Measurements from ENCODE around the gene SLC16A7.
"Not testable (repeated sequence)": the region's sequence is repeated elsewhere in the genome, so short reads cannot be mapped to it uniquely, and the experiment has no call there.

SLC16A7 gene

GRCh38 chr12:59595565-59595882 is 305 bp upstream of the SLC16A7 start:
- DNase-seq (ENCODE audit: low spot score in 2 of 2): no peak
- H3K27ac Mint-ChIP-seq (ENCODE audit: low read depth): peak overlapping the region; percentile 99
- no peak for ATAC-seq (replicated peaks; ENCODE audit: extremely low read depth, poor library complexity, severe bottlenecking)
- no peaks in the 10 kb centered on the region for H3K27me3 Mint-ChIP-seq
- H3K9me3 Mint-ChIP-seq: no peaks in the 10 kb centered on the region
- peak overlapping the region; percentile 89 for H3K4me3 Mint-ChIP-seq
- H3K4me1 Mint-ChIP-seq: peaks cover 52% of the 10 kb centered on the region
- H3K36me3 Mint-ChIP-seq (ENCODE audit: insufficient read depth): peaks cover 31% of the 10 kb centered on the region

DNA sequence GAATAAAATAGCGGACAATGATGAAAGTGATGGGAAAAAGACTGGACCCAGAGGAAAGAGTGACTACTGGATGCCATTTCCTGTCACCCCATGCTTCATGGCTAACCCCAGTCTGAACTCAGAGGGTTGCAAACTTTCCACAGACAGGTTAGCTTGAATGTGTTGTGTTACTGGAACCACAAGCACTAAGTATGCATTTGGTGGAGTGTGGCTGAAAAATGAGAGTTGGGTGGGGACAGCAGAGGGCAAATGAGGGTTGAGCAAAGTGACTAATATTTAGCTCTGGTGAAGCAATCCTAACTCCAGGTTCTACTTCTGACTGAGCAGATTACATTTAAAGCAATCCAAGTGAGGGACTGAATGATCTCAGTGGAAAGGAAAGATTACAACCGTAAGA is 1.6 kb downstream of the SLC16A7 start:
- ATAC-seq (replicated peaks; ENCODE audit: extremely low read depth, poor library complexity, severe bottlenecking): peak; percentile 59
- Mint-ChIP-seq H3K36me3 (ENCODE audit: insufficient read depth) (peaks cover 33% of the 10 kb centered on the region), H3K4me1 (peaks cover 65% of the 10 kb centered on the region), H3K27me3 (no peaks in the 10 kb centered on the region), H3K27ac (ENCODE audit: low read depth) (peak overlapping the region; percentile 99), H3K9me3 (no peaks in the 10 kb centered on the region), H3K4me3 (peak overlapping the region; percentile 89)
- DNase-seq (ENCODE audit: low spot score in 2 of 2): peak; percentile 26 to 63

DNA sequence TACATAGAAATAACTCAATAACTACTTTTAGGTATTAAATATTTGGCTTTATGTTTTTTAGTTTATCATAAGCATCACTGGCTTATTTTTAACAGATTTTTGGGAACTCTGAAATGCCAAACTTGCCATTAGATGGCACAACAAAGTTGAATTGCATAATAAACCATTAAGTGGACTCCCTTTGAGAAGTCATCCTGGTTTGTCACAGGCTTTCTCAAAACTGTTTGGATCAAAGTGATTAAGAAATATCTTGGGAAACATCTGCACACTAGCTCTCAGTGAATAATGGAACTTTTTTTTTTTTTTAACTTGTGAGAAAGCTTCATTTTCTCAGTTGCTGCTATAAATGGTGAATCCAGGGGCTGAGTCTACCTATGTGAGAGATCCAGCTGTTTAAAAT is 4.3 kb downstream of the SLC16A7 start:
- Mint-ChIP-seq H3K27me3 (no peaks in the 10 kb centered on the region), H3K9me3 (no peaks in the 10 kb centered on the region), H3K4me1 (peaks cover 79% of the 10 kb centered on the region), H3K4me3 (no peak overlapping the region), H3K36me3 (ENCODE audit: insufficient read depth) (peaks cover 38% of the 10 kb centered on the region), H3K27ac (ENCODE audit: low read depth) (no peak overlapping the region)
- no peak for ATAC-seq (replicated peaks; ENCODE audit: extremely low read depth, poor library complexity, severe bottlenecking)
- no peak for DNase-seq (ENCODE audit: low spot score in 2 of 2)

- ATAC-seq (replicated peaks; ENCODE audit: extremely low read depth, poor library complexity, severe bottlenecking) (no peak), DNase-seq (ENCODE audit: low spot score in 2 of 2) (no peak)
- Mint-ChIP-seq H3K36me3 (ENCODE audit: insufficient read depth) (peaks cover 20% of the 10 kb centered on the region), H3K4me1 (peaks cover 73% of the 10 kb centered on the region), H3K9me3 (no peaks in the 10 kb centered on the region), H3K4me3 (no peak overlapping the region), H3K27ac (ENCODE audit: low read depth) (no peak overlapping the region), H3K27me3 (no peaks in the 10 kb centered on the region)
These were observed 7.9 kb downstream of the SLC16A7 start for GRCh38 chr12:59603754-59604153.

DNA sequence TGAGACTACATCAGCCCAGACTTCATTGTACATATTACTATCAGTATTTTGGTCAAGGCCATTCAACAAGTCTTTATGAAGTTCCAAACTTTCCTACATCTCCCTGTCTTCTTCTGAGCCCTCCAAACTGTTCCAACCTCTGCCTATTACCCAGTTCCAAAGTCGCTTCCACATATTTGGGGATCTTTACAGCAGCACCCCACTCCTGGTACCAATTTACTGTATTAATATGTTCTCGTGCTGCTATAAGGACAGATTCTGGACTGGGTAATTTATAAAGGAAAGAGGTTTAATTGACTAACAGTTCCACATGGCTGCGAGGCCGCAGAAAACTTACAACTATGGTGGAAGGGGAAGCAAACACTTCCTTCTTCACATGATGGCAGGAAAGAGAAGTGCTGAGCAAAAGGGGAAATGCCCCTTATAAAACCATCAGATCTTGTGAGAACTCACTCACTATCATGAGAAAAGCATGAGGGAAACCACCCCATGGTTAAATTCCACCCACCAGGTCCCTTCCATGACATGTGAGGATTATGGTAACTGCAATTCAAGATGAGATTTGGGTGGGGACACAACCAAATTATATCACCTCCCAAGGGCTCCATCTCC is 17.1 kb downstream of the SLC16A7 start:
- H3K27me3 Mint-ChIP-seq; H3K27ac Mint-ChIP-seq (ENCODE audit: low read depth); ATAC-seq (replicated peaks; ENCODE audit: extremely low read depth, poor library complexity, severe bottlenecking); H3K9me3 Mint-ChIP-seq; H3K4me3 Mint-ChIP-seq; H3K36me3 Mint-ChIP-seq (ENCODE audit: insufficient read depth); DNase-seq (ENCODE audit: low spot score in 2 of 2): not testable (repeated sequence)
- H3K4me1 Mint-ChIP-seq: peaks cover 13% of the 10 kb centered on the region

DNA sequence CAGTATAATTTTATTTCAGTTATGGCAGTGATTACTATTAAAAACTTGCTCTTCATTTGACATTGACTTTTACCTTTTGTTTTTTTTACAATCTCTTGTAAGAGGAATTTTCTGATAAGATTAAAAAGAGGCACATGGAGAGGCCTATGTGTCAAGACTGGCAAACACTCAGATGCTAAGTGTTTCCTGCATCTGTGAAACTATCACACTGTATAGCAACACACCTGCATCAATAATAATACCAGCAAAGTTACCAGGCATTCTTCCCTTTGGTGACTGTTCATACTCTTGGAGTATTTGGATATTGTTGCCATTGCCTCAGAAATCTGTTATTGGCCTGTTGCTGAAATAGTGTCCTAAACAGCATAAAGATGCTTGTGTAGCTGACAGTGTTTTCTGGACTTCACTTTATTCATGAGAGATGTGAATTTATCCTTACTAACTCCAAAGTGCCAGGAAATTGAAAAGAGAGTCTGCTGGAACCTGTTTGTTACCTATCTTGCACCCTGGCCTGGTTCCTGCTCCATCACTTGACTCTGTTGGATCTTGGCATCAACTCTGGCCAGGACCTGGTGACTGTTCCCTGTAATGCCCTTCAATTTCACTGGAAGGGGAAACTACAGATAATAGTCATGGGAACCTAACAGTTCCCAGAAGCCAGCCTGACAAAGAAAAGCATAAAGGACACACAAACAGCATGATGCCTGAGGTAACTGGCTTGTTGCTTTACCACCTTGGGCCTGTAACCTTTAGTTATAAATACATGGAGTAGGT is 19.8 kb downstream of the SLC16A7 start:
- Mint-ChIP-seq H3K27ac (ENCODE audit: low read depth) (no peak overlapping the region), H3K27me3 (no peaks in the 10 kb centered on the region), H3K4me3 (no peak overlapping the region), H3K4me1 (peaks cover 30% of the 10 kb centered on the region), H3K36me3 (ENCODE audit: insufficient read depth) (peaks cover 2% of the 10 kb centered on the region), H3K9me3 (peaks cover 5% of the 10 kb centered on the region)
- DNase-seq (ENCODE audit: low spot score in 2 of 2) (no peak), ATAC-seq (replicated peaks; ENCODE audit: extremely low read depth, poor library complexity, severe bottlenecking) (no peak)

DNA sequence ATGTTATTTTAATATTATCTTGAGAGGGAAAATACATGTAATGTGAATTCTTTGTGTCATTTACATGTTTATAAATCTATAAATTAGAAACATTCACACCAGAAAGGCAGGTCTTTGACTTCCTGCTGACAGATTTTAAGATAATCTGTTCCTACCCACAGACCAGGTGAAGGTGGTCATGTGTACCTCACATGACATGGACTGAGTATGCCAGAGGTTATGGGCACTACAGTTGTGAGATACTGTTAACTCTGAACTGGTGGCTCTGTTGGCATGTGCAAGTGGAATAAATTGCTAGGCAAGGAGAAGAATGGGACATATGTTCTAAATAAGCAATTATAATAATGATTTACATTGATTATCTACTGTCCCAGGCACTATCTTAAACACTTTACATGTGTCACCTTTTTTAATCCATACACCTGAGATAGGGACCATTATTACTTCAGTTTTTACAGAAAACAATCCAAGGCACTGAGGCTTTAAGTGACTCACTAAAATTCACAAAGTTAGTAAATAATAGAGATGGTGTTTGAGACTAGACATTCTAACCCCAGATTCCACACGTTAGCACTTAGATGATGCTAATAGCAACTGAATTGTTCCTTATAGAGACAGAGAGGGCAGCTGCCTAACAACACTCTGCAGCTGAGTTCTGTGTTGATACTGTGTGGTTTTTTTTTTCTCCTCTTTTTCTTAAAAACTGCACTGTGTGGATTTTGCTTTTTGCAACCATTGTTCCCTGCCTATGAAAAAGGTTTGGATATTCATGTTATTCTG is 23.8 kb downstream of the SLC16A7 start:
- DNase-seq (ENCODE audit: low spot score in 2 of 2): no peak
- H3K27ac Mint-ChIP-seq (ENCODE audit: low read depth): peak overlapping the region; percentile 1
- peak; percentile 28 for ATAC-seq (replicated peaks; ENCODE audit: extremely low read depth, poor library complexity, severe bottlenecking)
- H3K9me3 Mint-ChIP-seq: no peaks in the 10 kb centered on the region
- peaks cover 50% of the 10 kb centered on the region for H3K4me1 Mint-ChIP-seq
- peaks cover 5% of the 10 kb centered on the region for H3K36me3 Mint-ChIP-seq (ENCODE audit: insufficient read depth)
- H3K27me3 Mint-ChIP-seq: no peaks in the 10 kb centered on the region
- no peak overlapping the region for H3K4me3 Mint-ChIP-seq

DNA sequence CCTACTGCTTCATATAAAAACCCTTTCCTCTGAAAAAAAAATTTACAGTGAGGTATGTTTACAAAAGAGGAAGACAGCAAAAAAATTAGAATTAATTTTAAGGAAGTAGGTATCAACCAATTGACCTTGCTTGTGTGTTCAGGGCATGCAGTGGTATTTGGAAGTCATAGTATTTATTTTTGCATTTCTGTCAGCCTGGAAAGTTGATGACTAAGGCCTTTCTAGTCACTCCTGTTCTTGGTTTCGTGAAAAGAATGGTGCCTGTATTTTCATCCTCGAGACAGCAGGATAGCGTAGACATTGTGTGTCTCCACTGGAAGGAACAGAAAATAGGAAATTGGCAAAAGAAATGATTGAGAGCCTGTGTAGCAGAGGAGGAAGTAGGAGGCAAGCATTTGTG is 24.5 kb downstream of the SLC16A7 start:
- Mint-ChIP-seq H3K27ac (ENCODE audit: low read depth) (peak overlapping the region; percentile 1), H3K9me3 (no peaks in the 10 kb centered on the region), H3K4me3 (no peak overlapping the region), H3K36me3 (ENCODE audit: insufficient read depth) (peaks cover 5% of the 10 kb centered on the region), H3K27me3 (no peaks in the 10 kb centered on the region), H3K4me1 (peaks cover 53% of the 10 kb centered on the region)
- no peak for DNase-seq (ENCODE audit: low spot score in 2 of 2)
- no peak for ATAC-seq (replicated peaks; ENCODE audit: extremely low read depth, poor library complexity, severe bottlenecking)

DNA sequence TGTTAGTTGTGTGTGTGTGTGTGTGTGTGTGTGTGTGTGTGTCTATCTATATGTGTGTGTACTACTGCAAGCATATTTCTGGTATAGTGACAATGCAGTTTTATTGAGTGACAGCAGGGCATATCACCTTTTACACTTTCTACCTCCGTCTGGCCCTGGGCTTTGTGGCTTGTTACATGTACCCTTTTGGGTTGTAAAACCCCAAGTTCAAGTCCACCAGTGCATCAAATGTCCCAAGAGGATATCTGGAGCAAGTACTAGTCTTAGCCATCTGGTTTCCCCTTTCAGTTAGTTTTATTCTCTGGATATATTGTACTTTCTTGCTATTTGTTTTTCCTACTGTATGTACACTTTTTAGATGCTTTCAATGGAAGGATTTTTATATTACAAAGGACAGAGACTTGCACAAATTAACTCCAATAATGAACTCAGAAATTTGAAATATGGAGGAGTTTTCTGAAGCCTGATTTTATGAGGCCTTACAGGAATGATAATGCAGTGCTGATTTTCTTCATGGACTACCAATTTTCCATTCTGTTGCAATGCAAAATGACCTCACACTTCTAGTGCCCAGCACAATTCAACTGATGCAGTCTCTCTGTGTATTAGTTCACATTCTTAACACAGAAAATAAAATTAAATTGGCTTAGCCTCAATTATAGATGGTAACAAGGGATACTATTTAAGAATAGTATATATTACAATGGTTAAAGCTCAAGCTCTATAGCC is 29.1 kb downstream of the SLC16A7 start:
- H3K4me3 Mint-ChIP-seq: no peak overlapping the region
- no peak overlapping the region for H3K27ac Mint-ChIP-seq (ENCODE audit: low read depth)
- peaks cover 3% of the 10 kb centered on the region for H3K36me3 Mint-ChIP-seq (ENCODE audit: insufficient read depth)

DNA sequence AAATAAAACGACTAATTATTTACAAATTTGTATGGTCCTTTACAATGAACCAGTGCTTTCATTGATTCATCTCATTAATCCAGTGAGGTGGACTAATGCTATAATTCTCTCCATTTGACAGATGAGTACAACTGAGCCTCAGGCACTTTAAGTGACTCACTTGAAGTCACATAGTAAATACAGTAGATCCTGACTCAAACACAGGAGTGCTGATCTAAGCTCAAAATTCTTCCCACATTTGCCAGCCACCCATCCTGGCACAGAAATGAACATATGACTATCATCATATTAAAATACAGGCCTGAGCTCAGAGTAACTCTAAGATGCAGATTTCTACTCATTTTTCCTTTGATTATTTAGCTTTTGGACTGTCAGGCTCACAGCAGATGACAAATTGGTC is 30.6 kb downstream of the SLC16A7 start:
- Mint-ChIP-seq H3K27ac (ENCODE audit: low read depth) (no peak overlapping the region), H3K4me3 (no peak overlapping the region), H3K4me1 (peaks cover 52% of the 10 kb centered on the region), H3K9me3 (no peaks in the 10 kb centered on the region), H3K36me3 (ENCODE audit: insufficient read depth) (peaks cover 3% of the 10 kb centered on the region), H3K27me3 (no peaks in the 10 kb centered on the region)
- ATAC-seq (replicated peaks; ENCODE audit: extremely low read depth, poor library complexity, severe bottlenecking) (no peak), DNase-seq (ENCODE audit: low spot score in 2 of 2) (no peak)

More for the DNA sequence above, 29.1 kb downstream of the SLC16A7 start:
- no peak for ATAC-seq (replicated peaks; ENCODE audit: extremely low read depth, poor library complexity, severe bottlenecking)
- Mint-ChIP-seq H3K27me3 (no peaks in the 10 kb centered on the region), H3K4me1 (peaks cover 59% of the 10 kb centered on the region), H3K9me3 (no peaks in the 10 kb centered on the region)
- DNase-seq (ENCODE audit: low spot score in 2 of 2): no peak

DNA sequence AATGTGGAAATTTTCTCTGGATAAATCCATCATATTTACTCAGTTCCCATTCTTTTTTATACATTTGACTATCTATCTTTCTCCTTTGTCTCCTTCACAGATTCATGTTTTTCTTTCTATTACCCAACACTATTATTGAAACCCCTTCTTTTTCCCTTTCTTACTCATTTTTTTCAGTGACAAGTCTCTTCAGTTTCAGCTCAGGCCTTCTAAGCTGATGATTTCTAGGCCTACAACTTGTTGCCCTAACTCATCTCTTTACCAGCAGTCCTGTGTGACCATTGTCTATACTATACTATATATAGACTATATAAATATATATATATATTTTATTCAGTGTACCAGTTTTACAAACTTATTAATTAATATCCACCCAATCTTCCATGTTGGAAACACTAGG is 31.8 kb downstream of the SLC16A7 start:
- H3K4me1 Mint-ChIP-seq: peaks cover 61% of the 10 kb centered on the region
- H3K9me3 Mint-ChIP-seq: no peaks in the 10 kb centered on the region
- no peak overlapping the region for H3K27ac Mint-ChIP-seq (ENCODE audit: low read depth)
- no peak for DNase-seq (ENCODE audit: low spot score in 2 of 2)
- no peak for ATAC-seq (replicated peaks; ENCODE audit: extremely low read depth, poor library complexity, severe bottlenecking)
- no peaks in the 10 kb centered on the region for H3K27me3 Mint-ChIP-seq
- H3K36me3 Mint-ChIP-seq (ENCODE audit: insufficient read depth): peaks cover 3% of the 10 kb centered on the region
- no peak overlapping the region for H3K4me3 Mint-ChIP-seq

GRCh38 chr12:59629890-59630289 is 34.1 kb downstream of the SLC16A7 start:
- H3K36me3 Mint-ChIP-seq (ENCODE audit: insufficient read depth): no peaks in the 10 kb centered on the region
- H3K4me3 Mint-ChIP-seq: no peak overlapping the region
- H3K4me1 Mint-ChIP-seq: peaks cover 67% of the 10 kb centered on the region
- ATAC-seq (replicated peaks; ENCODE audit: extremely low read depth, poor library complexity, severe bottlenecking) (no peak), DNase-seq (ENCODE audit: low spot score in 2 of 2) (no peak)
- no peaks in the 10 kb centered on the region for H3K27me3 Mint-ChIP-seq
- no peak overlapping the region for H3K27ac Mint-ChIP-seq (ENCODE audit: low read depth)
- no peaks in the 10 kb centered on the region for H3K9me3 Mint-ChIP-seq

Measured in central memory CD8-positive, alpha-beta T cell (primary cell).